Caco-2 (cell line): ENCODE measurements around the gene GLYATL3. TPM values are rescaled to one million over a fixed set of nuclear protein-coding genes. Genes with fewer than 3 reads are reported as not detected.

Experiments used
- BruUV-seq: library from RNA; stranded (reverse); fragments of 400-500 nt; replicated peaks from 2 replicates; lab custom pipeline; 2021; lab: Mats Ljungman, UMichigan
- CTCF ChIA-PET: fragments of 300-600 bp; sonication (Branson Sonifier 250); formaldehyde crosslinking; loops from one replicate; lab custom pipeline; 2022; ENCODE audit warnings: antibody characterized with exemption; lab: Charles Lee
- POLR2A ChIA-PET: fragments of 300-600 bp; sonication (Branson Sonifier 250); formaldehyde crosslinking; loops from one replicate; lab custom pipeline; 2022; ENCODE audit warnings: antibody characterized with exemption; lab: Charles Lee
- DNase-seq, 2 experiments: peaks; one replicate each; pipeline versions ENCODE4 v3.0.0 to v3.0.0-alpha.2; 2020 to 2022
- H3K27me3 ChIP-seq: replicated peaks from 2 replicates; pipeline ENCODE4 v1.6.0; 2011; ENCODE audit warnings: low read length; ENCODE audit not compliant: control insufficient read depth, insufficient read depth
- H3K36me3 ChIP-seq: 2 replicates; pipeline ENCODE4 v1.5.1; 2011; ENCODE audit warnings: low read length; ENCODE audit not compliant: control insufficient read depth, insufficient read depth
- H3K4me1 ChIP-seq: fragments of 250-450 bp; sonication (Bioruptor Pico); 2 replicates; pipeline ENCODE4 v1.5.1; 2020; ENCODE audit warnings: mild to moderate bottlenecking
- H3K4me3 ChIP-seq: 2 replicates; pipeline ENCODE4 v1.5.1; 2011; ENCODE audit warnings: low read depth, mild to moderate bottlenecking, control low read depth, low read length
- H3K9me3 ChIP-seq: fragments of 250-450 bp; sonication (Bioruptor Pico); 2 replicates; pipeline ENCODE4 v1.5.1; 2020; ENCODE audit warnings: mild to moderate bottlenecking, moderate library complexity
- H3K27ac Mint-ChIP-seq: one replicate; pipeline ENCODE4 v1.8.0; 2022; ENCODE audit warnings: mixed read lengths; ENCODE audit not compliant: unreplicated experiment
- H3K27me3 Mint-ChIP-seq: one replicate; pipeline ENCODE4 v1.8.0; 2022; ENCODE audit warnings: mixed read lengths; ENCODE audit not compliant: insufficient read depth, unreplicated experiment
- H3K36me3 Mint-ChIP-seq: one replicate; pipeline ENCODE4 v1.8.0; 2022; ENCODE audit warnings: mild to moderate bottlenecking, mixed read lengths; ENCODE audit not compliant: insufficient read depth, unreplicated experiment
- H3K4me1 Mint-ChIP-seq: one replicate; pipeline ENCODE4 v1.8.0; 2022; ENCODE audit warnings: low read depth, mixed read lengths; ENCODE audit not compliant: unreplicated experiment
- H3K4me3 Mint-ChIP-seq: one replicate; pipeline ENCODE4 v1.8.0; 2022; ENCODE audit warnings: mild to moderate bottlenecking, moderate library complexity, mixed read lengths; ENCODE audit not compliant: unreplicated experiment
- H3K9me3 Mint-ChIP-seq: one replicate; pipeline ENCODE4 v1.8.0; 2022; ENCODE audit warnings: mixed read lengths; ENCODE audit not compliant: unreplicated experiment
- intact Hi-C: fragments of 100-400 bp; cut with micrococcal nuclease; formaldehyde crosslinking; loops from one replicate; pipeline ENCODE4 v1.10.0; 2022; ENCODE audit not compliant: unreplicated experiment
- total RNA-seq: library from RNA; stranded (reverse); gene quantifications from 2 replicates; pipeline ENCODE4 v1.2.3, GENCODE V29; 2022
- TF ChIP-seq, protein P1 (sequence below), 2 experiments: fragments of 200-600 bp in 1 of 2; IDR thresholded peaks; 1 replicate in 1 of 2; 2 replicates in 1 of 2; pipeline versions ENCODE4 v1.5.1 to v1.8.0; 2011 to 2022; ENCODE audit warnings: antibody characterized with exemption in 1 of 2, control low read depth in 1 of 2, inconsistent platforms in 1 of 2, low read depth in 1 of 2, low read length in 1 of 2, mild to moderate bottlenecking in 1 of 2, moderate library complexity in 1 of 2; ENCODE audit not compliant: insufficient read depth in 1 of 2, severe bottlenecking in 1 of 2, unreplicated experiment in 1 of 2

The GLYATL3 gene
- total RNA-seq, 1 experiment from 2014 or later = not detected

DNA sequence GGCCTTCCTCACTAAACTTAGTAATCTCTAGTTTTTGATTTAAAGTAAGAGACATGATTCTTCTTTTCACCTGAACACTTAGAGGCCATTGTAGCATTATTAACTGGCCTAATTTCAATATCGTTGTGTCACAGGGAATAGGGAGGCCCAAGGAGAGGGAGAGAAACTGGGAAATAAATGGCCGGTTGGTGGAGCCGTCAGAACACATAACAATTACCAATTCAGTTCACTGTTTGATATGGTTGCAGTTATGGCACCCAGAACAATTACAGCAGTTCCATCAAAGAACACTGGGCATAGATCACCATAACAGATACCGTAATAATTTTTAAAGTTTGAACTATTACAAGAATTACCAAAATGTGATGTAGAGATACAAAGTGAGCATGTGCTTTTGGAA lies 9.1 kb upstream of the GLYATL3 start:
- Histone ChIP-seq H3K36me3 (no peaks in the 10 kb centered on the region; the same call in 1 of the 2 replicates), H3K4me1 (no peaks in the 10 kb centered on the region), H3K27me3 (no peaks in the 10 kb centered on the region), H3K9me3 (no peaks in the 10 kb centered on the region; the same call in 1 of the 2 replicates), H3K4me3 (no peak overlapping the region)
- Mint-ChIP-seq H3K36me3 (peaks cover 16% of the 10 kb centered on the region), H3K27ac (no peak overlapping the region), H3K4me3 (no peak overlapping the region), H3K4me1 (no peaks in the 10 kb centered on the region), H3K27me3 (no peaks in the 10 kb centered on the region), H3K9me3 (no peaks in the 10 kb centered on the region)
- TF ChIP-seq, protein P1, sequence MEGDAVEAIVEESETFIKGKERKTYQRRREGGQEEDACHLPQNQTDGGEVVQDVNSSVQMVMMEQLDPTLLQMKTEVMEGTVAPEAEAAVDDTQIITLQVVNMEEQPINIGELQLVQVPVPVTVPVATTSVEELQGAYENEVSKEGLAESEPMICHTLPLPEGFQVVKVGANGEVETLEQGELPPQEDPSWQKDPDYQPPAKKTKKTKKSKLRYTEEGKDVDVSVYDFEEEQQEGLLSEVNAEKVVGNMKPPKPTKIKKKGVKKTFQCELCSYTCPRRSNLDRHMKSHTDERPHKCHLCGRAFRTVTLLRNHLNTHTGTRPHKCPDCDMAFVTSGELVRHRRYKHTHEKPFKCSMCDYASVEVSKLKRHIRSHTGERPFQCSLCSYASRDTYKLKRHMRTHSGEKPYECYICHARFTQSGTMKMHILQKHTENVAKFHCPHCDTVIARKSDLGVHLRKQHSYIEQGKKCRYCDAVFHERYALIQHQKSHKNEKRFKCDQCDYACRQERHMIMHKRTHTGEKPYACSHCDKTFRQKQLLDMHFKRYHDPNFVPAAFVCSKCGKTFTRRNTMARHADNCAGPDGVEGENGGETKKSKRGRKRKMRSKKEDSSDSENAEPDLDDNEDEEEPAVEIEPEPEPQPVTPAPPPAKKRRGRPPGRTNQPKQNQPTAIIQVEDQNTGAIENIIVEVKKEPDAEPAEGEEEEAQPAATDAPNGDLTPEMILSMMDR (IDR thresholded peaks at IDR 0.05; ENCODE audit: insufficient read depth in 1 of 2, low read depth in 1 of 2, low read length in 1 of 2, severe bottlenecking in 1 of 2, unreplicated experiment in 1 of 2) = no peak
- no TSS peak for BruUV-seq
- DNase-seq = no peak
- ChIA-PET CTCF (no interaction called here), POLR2A (no interaction called here)
- intact Hi-C loops = no loop called here

- H3K27me3 ChIP-seq = no peaks in the 10 kb centered on the region
- Mint-ChIP-seq H3K27ac (no peak overlapping the region), H3K4me1 (no peaks in the 10 kb centered on the region), H3K9me3 (no peaks in the 10 kb centered on the region), H3K27me3 (no peaks in the 10 kb centered on the region), H3K36me3 (peaks cover 5% of the 10 kb centered on the region), H3K4me3 (no peak overlapping the region)
- no peaks in the 10 kb centered on the region for H3K36me3 ChIP-seq
- TF ChIP-seq, protein P1 (IDR thresholded peaks at IDR 0.05; ENCODE audit: insufficient read depth in 1 of 2, low read depth in 1 of 2, low read length in 1 of 2, severe bottlenecking in 1 of 2, unreplicated experiment in 1 of 2) = no peak
- H3K9me3 ChIP-seq = no peaks in the 10 kb centered on the region
- CTCF ChIA-PET = no interaction called here
- no peak for DNase-seq
- POLR2A ChIA-PET = no interaction called here
- H3K4me1 ChIP-seq = no peaks in the 10 kb centered on the region
- no peak overlapping the region for H3K4me3 ChIP-seq
- no TSS peak for BruUV-seq
- intact Hi-C loops = no loop called here
These were observed 2.4 kb upstream of the GLYATL3 start for GRCh38 chr6:49497304-49497703.

GRCh38 chr6:49499126-49499525 lies 597 bp upstream of the GLYATL3 start:
- Mint-ChIP-seq H3K36me3 (no peaks in the 10 kb centered on the region), H3K4me1 (no peaks in the 10 kb centered on the region), H3K9me3 (no peaks in the 10 kb centered on the region), H3K27ac (no peak overlapping the region), H3K4me3 (no peak overlapping the region), H3K27me3 (no peaks in the 10 kb centered on the region)
- CTCF ChIA-PET = no interaction called here
- intact Hi-C loops = no loop called here
- POLR2A ChIA-PET = no interaction called here
- Histone ChIP-seq H3K4me3 (no peak overlapping the region), H3K9me3 (no peaks in the 10 kb centered on the region), H3K4me1 (no peaks in the 10 kb centered on the region), H3K27me3 (no peaks in the 10 kb centered on the region), H3K36me3 (no peaks in the 10 kb centered on the region)
- no peak for DNase-seq
- TF ChIP-seq, protein P1 (IDR thresholded peaks at IDR 0.05; ENCODE audit: insufficient read depth in 1 of 2, low read depth in 1 of 2, low read length in 1 of 2, severe bottlenecking in 1 of 2, unreplicated experiment in 1 of 2) = no peak
- no TSS peak for BruUV-seq
